HG02623 (cell line): ENCODE measurements around the gene PARP8.

Experiments
- ATAC-seq: cut with Tn5 transposase; IDR thresholded peaks from one replicate; pipeline ENCODE4 v1.9.1; 2021; ENCODE audit warnings: moderate library complexity; ENCODE audit not compliant: unreplicated experiment

Gene PARP8

GRCh38 chr5:50887889-50888633 is 221.6 kb downstream of the PARP8 start:
- ATAC-seq = no peak

- ATAC-seq = no peak
Measured at GRCh38 chr5:50888751-50889150, 222.3 kb downstream of the PARP8 start.

- ATAC-seq = no peak
Measured at GRCh38 chr5:50889790-50890189, 223.4 kb downstream of the PARP8 start.
